Superior temporal gyrus (tissue), 1 donor: ENCODE measurements around the gene NPIPB8.
"Not testable (repeated sequence)": the region's sequence is repeated elsewhere in the genome, so short reads cannot be mapped to it uniquely, and the experiment has no call there.

ENCODE experiments used
- DNase-seq: peaks from one replicate; pipeline ENCODE4 v3.0.0-alpha.2; 2016; ENCODE audit errors: extremely low spot score

NPIPB8 gene

GRCh38 chr16:28636093-28636823, 1.6 kb upstream of the NPIPB8 start:
- not testable (repeated sequence) for DNase-seq

- DNase-seq = not testable (repeated sequence)
These were observed 494 bp downstream of the NPIPB8 start for GRCh38 chr16:28638359-28638758.

GRCh38 chr16:28639959-28640358, 2.1 kb downstream of the NPIPB8 start:
- not testable (repeated sequence) for DNase-seq

GRCh38 chr16:28666264-28666663, 28.4 kb downstream of the NPIPB8 start:
- not testable (repeated sequence) for DNase-seq

GRCh38 chr16:28667480-28667879, 29.6 kb downstream of the NPIPB8 start:
- DNase-seq = not testable (repeated sequence)

- DNase-seq = not testable (repeated sequence)
These were observed 30.3 kb downstream of the NPIPB8 start for GRCh38 chr16:28668199-28668598.

GRCh38 chr16:28688327-28688952, 50.6 kb downstream of the NPIPB8 start:
- DNase-seq = not testable (repeated sequence)

- DNase-seq = not testable (repeated sequence)
These were observed 51.6 kb downstream of the NPIPB8 start for GRCh38 chr16:28689425-28689824.

- DNase-seq = not testable (repeated sequence)
These were observed 53.9 kb downstream of the NPIPB8 start for GRCh38 chr16:28691722-28692121.

- DNase-seq = not testable (repeated sequence)
These were observed 55.5 kb downstream of the NPIPB8 start for GRCh38 chr16:28693257-28693950.

GRCh38 chr16:28699792-28700191, 61.9 kb downstream of the NPIPB8 start:
- DNase-seq = not testable (repeated sequence)

GRCh38 chr16:28700349-28700748, 62.5 kb downstream of the NPIPB8 start:
- DNase-seq = not testable (repeated sequence)

GRCh38 chr16:28701384-28701783, 63.5 kb downstream of the NPIPB8 start:
- not testable (repeated sequence) for DNase-seq

GRCh38 chr16:28704246-28704645, 66.4 kb downstream of the NPIPB8 start:
- not testable (repeated sequence) for DNase-seq
